Uterus (tissue), 4 donors: Measurements from ENCODE around the gene MSANTD3. TPM values are rescaled to one million over a fixed set of nuclear protein-coding genes. Genes with fewer than 3 reads are reported as not detected.

ENCODE experiments used
- DNase-seq, 2 donors: peaks; one replicate each; pipeline ENCODE4 v3.0.0-alpha.2; 2019 to 2020
- H3K27ac ChIP-seq, 2 donors: fragments of 200-600 bp; sonication (generic); 1 replicate in 1 of 2; 2 replicates in 1 of 2; pipeline ENCODE4 v1.5.1; 2016 to 2018
- H3K27me3 ChIP-seq, 2 donors: fragments of 200-600 bp; sonication (generic); one replicate each; pipeline ENCODE4 v1.5.1; 2018 to 2019; ENCODE audit warnings: control low read depth in 1 of 2
- H3K36me3 ChIP-seq, 2 donors: fragments of 200-600 bp; sonication (generic); one replicate each; pipeline ENCODE4 v1.5.1; 2019; ENCODE audit warnings: control low read depth in 1 of 2
- H3K4me1 ChIP-seq, 2 donors: fragments of 200-600 bp; sonication (generic); one replicate each; pipeline ENCODE4 v1.5.1; 2018 to 2019; ENCODE audit warnings: control low read depth in 1 of 2
- H3K4me3 ChIP-seq, 2 donors: fragments of 200-600 bp; sonication (generic); 1 replicate in 1 of 2; 2 replicates in 1 of 2; pipeline ENCODE4 v1.5.1; 2018 to 2019; ENCODE audit warnings: mild to moderate bottlenecking in 1 of 2
- H3K9me3 ChIP-seq, 2 donors: fragments of 200-600 bp; sonication (generic); one replicate each; pipeline ENCODE4 v1.5.1; 2019; ENCODE audit warnings: control low read depth in 1 of 2
- CTCF ChIP-seq, 4 experiments: fragments of 200-600 bp in 2 of 4; fragments of 450-650 bp in 2 of 4; sonication (generic) in 2 of 4; IDR thresholded peaks; one replicate each; pipeline ENCODE4 v1.5.1; 2016 to 2019; ENCODE audit warnings: antibody characterized with exemption in 4 of 4, mild to moderate bottlenecking in 2 of 4, moderate library complexity in 1 of 4
- POLR2A ChIP-seq, 2 donors: fragments of 450-650 bp; IDR thresholded peaks; one replicate each; pipeline ENCODE4 v1.6.1; 2016; ENCODE audit warnings: antibody characterized with exemption in 2 of 2, mild to moderate bottlenecking in 1 of 2, moderate library complexity in 1 of 2
- intact Hi-C: fragments of 100-400 bp; cut with DNase I; formaldehyde crosslinking; loops from one replicate; pipeline ENCODE4 v1.15.1; 2023; ENCODE audit warnings: low total_unique reads
- total RNA-seq, 4 donors: library from RNA; depleted of rRNA in 3 of 4; stranded (reverse); fragments of >200 nt in 3 of 4; gene quantifications; one replicate each; pipeline versions ENCODE4 v1.1.0 to v1.2.4, GENCODE V29; 2014 to 2023
- donor health status: DM: yes; HTN: yes; CAD: no.

The MSANTD3 gene
- total RNA-seq, 4 donors from 2014 or later = 7.4 to 28.1 (median 20.2) TPM

- Histone ChIP-seq H3K9me3 (no peaks in the 10 kb centered on the region), H3K4me3 (no peak overlapping the region), H3K4me1 (no peaks in the 10 kb centered on the region), H3K36me3 (no peaks in the 10 kb centered on the region), H3K27ac (no peak overlapping the region), H3K27me3 (no peaks in the 10 kb centered on the region)
- intact Hi-C loops = no loop called here
- TF ChIP-seq POLR2A (IDR thresholded peaks at IDR 0.05) (no peak), CTCF (IDR thresholded peaks at IDR 0.05) (no peak)
- no peak for DNase-seq
Observed at GRCh38 chr9:100466171-100466828, 39.4 kb downstream of the MSANTD3 start.

- no peaks in the 10 kb centered on the region for H3K4me1 ChIP-seq
- TF ChIP-seq CTCF (IDR thresholded peaks at IDR 0.05) (no peak), POLR2A (IDR thresholded peaks at IDR 0.05) (no peak)
Observed at GRCh38 chr9:100466829-100467221, 39.9 kb downstream of the MSANTD3 start.

GRCh38 chr9:100468041-100468440 lies 41.1 kb downstream of the MSANTD3 start:
- no peak overlapping the region for H3K4me3 ChIP-seq

More at GRCh38 chr9:100466829-100467221, 39.9 kb downstream of the MSANTD3 start:
- no peaks in the 10 kb centered on the region for H3K9me3 ChIP-seq
- no peaks in the 10 kb centered on the region for H3K36me3 ChIP-seq
- H3K27me3 ChIP-seq = no peaks in the 10 kb centered on the region
- intact Hi-C loops = no loop called here
- no peak overlapping the region for H3K27ac ChIP-seq
- no peak for DNase-seq
- H3K4me3 ChIP-seq = no peak overlapping the region

GRCh38 chr9:100472268-100472667 lies 45.3 kb downstream of the MSANTD3 start:
- Histone ChIP-seq H3K4me1 (no peaks in the 10 kb centered on the region), H3K9me3 (no peaks in the 10 kb centered on the region), H3K36me3 (no peaks in the 10 kb centered on the region), H3K27ac (no peak overlapping the region), H3K27me3 (no peaks in the 10 kb centered on the region), H3K4me3 (no peak overlapping the region)
- no peak for TF ChIP-seq POLR2A (IDR thresholded peaks at IDR 0.05)
- TF ChIP-seq CTCF (IDR thresholded peaks at IDR 0.05) = no peak
- intact Hi-C loops = no loop called here
- no peak for DNase-seq

More at GRCh38 chr9:100468041-100468440, 41.1 kb downstream of the MSANTD3 start:
- H3K36me3 ChIP-seq = no peaks in the 10 kb centered on the region
- H3K4me1 ChIP-seq = no peaks in the 10 kb centered on the region
- H3K27me3 ChIP-seq = no peaks in the 10 kb centered on the region
- no peak overlapping the region for H3K27ac ChIP-seq
- TF ChIP-seq CTCF (IDR thresholded peaks at IDR 0.05) (no peak), POLR2A (IDR thresholded peaks at IDR 0.05) (no peak)
- intact Hi-C loops = no loop called here
- no peak for DNase-seq
- H3K9me3 ChIP-seq = no peaks in the 10 kb centered on the region

GRCh38 chr9:100472788-100473275 lies 45.9 kb downstream of the MSANTD3 start, which contains the start of gene TMEFF1:
Gene TMEFF1, plus strand, starts transcription at chr9:100473149. Its CDS starts 396 bp downstream, at chr9:100473545.
- TF ChIP-seq POLR2A (IDR thresholded peaks at IDR 0.05) = no peak
- TF ChIP-seq CTCF (IDR thresholded peaks at IDR 0.05) = peak in 2 of 4 experiments; percentile 21 to 25
- Histone ChIP-seq H3K27me3 (no peaks in the 10 kb centered on the region), H3K9me3 (no peaks in the 10 kb centered on the region), H3K27ac (no peak within 1 kb of the TSS), H3K4me1 (no peaks in the 10 kb centered on the region), H3K4me3 (peak within 1 kb of the TSS; percentile 38 to 50), H3K36me3 (no peaks in the 10 kb centered on the region)
- no peak for DNase-seq
- intact Hi-C loops = no loop called here
